ENCODE measurements around the gene PDLIM1. TPM values are rescaled to one million over a fixed set of nuclear protein-coding genes. Genes with fewer than 3 reads are reported as not detected.
"Not testable (repeated sequence)": the region's sequence is repeated elsewhere in the genome, so short reads cannot be mapped to it uniquely, and the experiment has no call there.

The PDLIM1 gene
- total RNA-seq, 4 donors from 2014 or later = 113 to 150 (median 128) TPM

GRCh38 chr10:95237376-95238170 lies 53.2 kb downstream of the PDLIM1 start:
- WGBS, 2 donors = 83 to 89% methylated on average over 12 of the region's 12 CpGs
- Histone ChIP-seq H3K27ac (no peak overlapping the region), H3K27me3 (no peaks in the 10 kb centered on the region), H3K9me3 (no peaks in the 10 kb centered on the region), H3K4me1 (no peaks in the 10 kb centered on the region), H3K4me3 (no peak overlapping the region), H3K36me3 (peaks cover 0 to 32% (median 13%) of the 10 kb centered on the region in 3 donors)
- TF ChIP-seq POLR2A (IDR thresholded peaks at IDR 0.05) (no peak), EP300 (IDR thresholded peaks at IDR 0.05) (peak in 1 of 2 donors; percentile 20)
- no peak for DNase-seq (ENCODE audit: low spot score in 2 of 2)

GRCh38 chr10:95236068-95236903 lies 54.5 kb downstream of the PDLIM1 start:
- no peak overlapping the region for H3K27ac ChIP-seq
- WGBS, 2 donors = 64 to 68% methylated on average over 6 of the region's 6 CpGs
- DNase-seq (ENCODE audit: low spot score in 2 of 2) = no peak

GRCh38 chr10:95235676-95236067 lies 55.1 kb downstream of the PDLIM1 start:
- H3K4me3 ChIP-seq = no peak overlapping the region
- peaks cover 0 to 6% (median 0%) of the 10 kb centered on the region in 4 donors for H3K9me3 ChIP-seq
- H3K27me3 ChIP-seq = no peaks in the 10 kb centered on the region
- no peaks in the 10 kb centered on the region for H3K4me1 ChIP-seq
- no peak for TF ChIP-seq EP300 (IDR thresholded peaks at IDR 0.05)
- TF ChIP-seq POLR2A (IDR thresholded peaks at IDR 0.05) = no peak
- TF ChIP-seq CTCF (IDR thresholded peaks at IDR 0.05) = no peak
- no peak overlapping the region for H3K27ac ChIP-seq
- 89 to 96% methylated on average over 3 of the region's 3 CpGs for WGBS, 2 donors
- H3K36me3 ChIP-seq = peaks cover 0 to 31% (median 13%) of the 10 kb centered on the region in 3 donors
- no peak for DNase-seq (ENCODE audit: low spot score in 2 of 2)

More at GRCh38 chr10:95236068-95236903, 54.5 kb downstream of the PDLIM1 start:
- TF ChIP-seq POLR2A (IDR thresholded peaks at IDR 0.05) = no peak
- no peak for TF ChIP-seq CTCF (IDR thresholded peaks at IDR 0.05)
- TF ChIP-seq EP300 (IDR thresholded peaks at IDR 0.05) = no peak
- H3K27me3 ChIP-seq = no peaks in the 10 kb centered on the region
- H3K4me3 ChIP-seq = no peak overlapping the region
- peaks cover 0 to 31% (median 13%) of the 10 kb centered on the region in 3 donors for H3K36me3 ChIP-seq
- peaks cover 0 to under 1% (median 0%) of the 10 kb centered on the region in 4 donors for H3K9me3 ChIP-seq
- no peaks in the 10 kb centered on the region for H3K4me1 ChIP-seq

GRCh38 chr10:95234951-95235350 lies 55.9 kb downstream of the PDLIM1 start:
- peaks cover 0 to 14% (median 0%) of the 10 kb centered on the region in 4 donors for H3K9me3 ChIP-seq
- H3K27me3 ChIP-seq = no peaks in the 10 kb centered on the region
- no peak for TF ChIP-seq CTCF (IDR thresholded peaks at IDR 0.05)
- no peak overlapping the region for H3K4me3 ChIP-seq
- DNase-seq (ENCODE audit: low spot score in 2 of 2) = no peak
- no peaks in the 10 kb centered on the region for H3K4me1 ChIP-seq
- 80 to 82% methylated on average over 5 of the region's 5 CpGs for WGBS, 2 donors
- H3K27ac ChIP-seq = no peak overlapping the region
- H3K36me3 ChIP-seq = peaks cover 0 to 31% (median 13%) of the 10 kb centered on the region in 3 donors

GRCh38 chr10:95233377-95234034 lies 57.3 kb downstream of the PDLIM1 start:
- no peaks in the 10 kb centered on the region for H3K4me1 ChIP-seq
- TF ChIP-seq CTCF (IDR thresholded peaks at IDR 0.05) (no peak), EP300 (IDR thresholded peaks at IDR 0.05) (no peak), POLR2A (IDR thresholded peaks at IDR 0.05) (no peak)
- no peaks in the 10 kb centered on the region for H3K27me3 ChIP-seq
- H3K36me3 ChIP-seq = peaks cover 0 to 30% (median 13%) of the 10 kb centered on the region in 3 donors
- no peak overlapping the region for H3K27ac ChIP-seq
- 77 to 95% methylated on average over 2 of the region's 2 CpGs for WGBS, 2 donors
- no peak overlapping the region for H3K4me3 ChIP-seq
- peaks cover 0 to 15% (median 0%) of the 10 kb centered on the region in 4 donors for H3K9me3 ChIP-seq
- no peak for DNase-seq (ENCODE audit: low spot score in 2 of 2)

GRCh38 chr10:95230677-95231586 lies 59.9 kb downstream of the PDLIM1 start:
- not testable (repeated sequence) for DNase-seq (ENCODE audit: low spot score in 2 of 2); H3K27me3 ChIP-seq; H3K4me1 ChIP-seq
- Histone ChIP-seq H3K36me3 (peaks cover 0 to 12% (median 3%) of the 10 kb centered on the region in 3 donors), H3K4me3 (peak overlapping the region in 3 of 4 donors; percentile 28 to 40 (median 36)), H3K9me3 (peaks cover 0 to 15% (median 0%) of the 10 kb centered on the region in 4 donors), H3K27ac (peak overlapping the region in 1 of 4 donors; percentile 19)
- 54 to 62% methylated on average over 36 of the region's 36 CpGs for WGBS, 2 donors

Measured in tibial nerve (tissue), 4 donors.